ENCODE measurements around the gene CD8B2. TPM values are rescaled to one million over a fixed set of nuclear protein-coding genes. Genes with fewer than 3 reads are reported as not detected.
A peak's percentile ranks its signal among the peaks of the same experiment; 100 is the strongest.

CD8B2 gene
- total and polyA plus RNA-seq, 2 experiments from 2014 or later, result 0.06 TPM; not detected in 1

GRCh38 chr2:106534471-106534870 lies 47.3 kb downstream of the CD8B2 start:
- DNase-seq (ENCODE audit: low spot score), result peak; percentile 16
- no peaks in the 10 kb centered on the region for H3F3A ChIP-seq (replicated peaks; ENCODE audit: low read depth)
- H3K36me3 Mint-ChIP-seq (ENCODE audit: low read depth), result no peaks in the 10 kb centered on the region
- H4K20me1 ChIP-seq (replicated peaks; ENCODE audit: insufficient read depth), result no peaks in the 10 kb centered on the region
- no peak overlapping the region for H3K27ac ChIP-seq (ENCODE audit: low read depth)
- H3K27me3 ChIP-seq (ENCODE audit: insufficient read depth), result no peaks in the 10 kb centered on the region
- TF ChIP-seq CTCF (conservative IDR thresholded peaks at IDR 0.05; ENCODE audit: low read depth in 2 of 2) (no peak), EZH2 (IDR thresholded peaks at IDR 0.05; ENCODE audit: low read depth, unreplicated experiment) (no peak), REST (IDR thresholded peaks at IDR 0.05; ENCODE audit: unreplicated experiment) (no peak), EZH2phosphoT487 (IDR thresholded peaks at IDR 0.05; ENCODE audit: unreplicated experiment) (no peak), ZNF462 (CRISPR knock-in tag; IDR thresholded peaks at IDR 0.05) (no peak), ZNF331 (CRISPR knock-in tag; IDR thresholded peaks at IDR 0.05; ENCODE audit: low read depth) (no peak), NANOG (IDR thresholded peaks at IDR 0.05; ENCODE audit: borderline replicate concordance) (no peak), ZNF114 (CRISPR knock-in tag; IDR thresholded peaks at IDR 0.05) (no peak), STAT1 (IDR thresholded peaks at IDR 0.05; ENCODE audit: unreplicated experiment) (no peak)
- H3K4me2 ChIP-seq, result no peak overlapping the region
- H3K27me3 Mint-ChIP-seq (ENCODE audit: insufficient read depth, low read depth, poor library complexity), result no peaks in the 10 kb centered on the region
- 0 out of 2 replicates have a peak overlapping the region, but pooled peaks have one; percentile 20 for H2AFZ ChIP-seq
- H3K9me2 ChIP-seq (ENCODE audit: insufficient read depth), result no peaks in the 10 kb centered on the region
- H3K4me3 ChIP-seq, result no peak overlapping the region
- H3K4me1 Mint-ChIP-seq, result peaks cover 18% of the 10 kb centered on the region; the same call in 2 of the 3 replicates
- no peak overlapping the region for H3K27ac Mint-ChIP-seq
- H3K4me3 Mint-ChIP-seq, result no peak overlapping the region
- peak; percentile 73 for ATAC-seq
- no peaks in the 10 kb centered on the region for H3K79me2 ChIP-seq (replicated peaks; ENCODE audit: insufficient read depth)
- no peaks in the 10 kb centered on the region for H3K4me1 ChIP-seq (ENCODE audit: insufficient read depth)
- H3K36me3 ChIP-seq (ENCODE audit: insufficient read depth), result no peaks in the 10 kb centered on the region
- H3K9me3 Mint-ChIP-seq, result no peaks in the 10 kb centered on the region

Data from GM23338 (cell line).